Transverse colon (tissue), 4 donors: Measurements from ENCODE around the gene SCLY.

Source experiments
- CTCF ChIP-seq, 5 experiments: fragments of 200-600 bp in 3 of 5; fragments of 450-650 bp in 2 of 5; sonication (generic) in 3 of 5; IDR thresholded peaks; 1 replicate in 2 of 5; 2 replicates in 3 of 5; pipeline ENCODE4 v1.5.1; 2016 to 2017; ENCODE audit warnings: antibody characterized with exemption in 5 of 5, inconsistent platforms in 3 of 5, mild to moderate bottlenecking in 2 of 5, moderate library complexity in 1 of 5
- EP300 ChIP-seq: sonication (generic); formaldehyde crosslinking; IDR thresholded peaks from one replicate; pipeline ENCODE4 v1.6.1; 2017; ENCODE audit warnings: antibody characterized with exemption, low read depth
- POLR2A ChIP-seq: fragments of 450-650 bp; IDR thresholded peaks from one replicate; pipeline ENCODE4 v1.6.1; 2016; ENCODE audit warnings: antibody characterized with exemption, mild to moderate bottlenecking, moderate library complexity
- POLR2AphosphoS5 ChIP-seq, 3 donors: sonication (generic); formaldehyde crosslinking; IDR thresholded peaks; one replicate each; pipeline ENCODE4 v1.6.1; 2016; ENCODE audit warnings: antibody characterized with exemption in 3 of 3

DNA sequence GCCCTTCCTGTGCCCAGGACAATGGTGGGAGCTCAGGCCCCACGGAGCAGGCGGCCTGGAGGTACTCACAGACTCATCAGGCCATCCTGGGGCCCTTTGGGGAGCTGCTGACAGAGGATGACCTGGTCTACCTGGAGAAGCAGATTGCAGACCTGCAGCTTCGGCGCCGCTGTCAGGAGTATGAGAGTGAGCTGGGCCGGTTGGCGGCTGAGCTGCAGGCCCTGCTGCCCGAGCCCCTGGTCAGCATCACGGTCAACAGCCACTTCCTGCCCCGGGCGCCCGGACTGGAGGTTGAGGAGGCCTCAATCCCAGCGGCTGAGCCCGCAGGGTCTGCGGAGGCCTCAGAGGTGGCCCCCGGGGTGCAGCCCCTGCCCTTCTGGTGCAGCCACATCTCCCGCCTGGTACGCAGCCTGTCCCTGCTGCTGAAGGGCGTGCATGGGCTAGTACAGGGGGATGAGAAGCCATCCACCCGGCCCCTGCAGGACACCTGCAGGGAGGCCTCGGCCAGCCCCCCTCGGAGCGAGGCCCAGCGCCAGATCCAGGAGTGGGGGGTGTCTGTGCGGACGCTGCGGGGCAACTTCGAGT is 69.4 kb downstream of the SCLY start:
- no peak for TF ChIP-seq CTCF (IDR thresholded peaks at IDR 0.05)
- no peak for TF ChIP-seq POLR2A
- TF ChIP-seq EP300: no peak
- no peak for TF ChIP-seq POLR2AphosphoS5 (IDR thresholded peaks at IDR 0.05)
